RWPE2 (cell line): Measurements from ENCODE around the gene HMCN2.

Source experiments
- ATAC-seq: fragments of 200-7000 bp; cut with Tn5 transposase; 3 replicates; pipeline ENCODE4 v1.9.1; 2021; ENCODE audit warnings: low read depth
- DNase-seq: peaks from one replicate; pipeline ENCODE4 v3.0.0-alpha.2; 2020; ENCODE audit warnings: low spot score
- H3K27ac ChIP-seq: fragments of 450-650 bp; 2 replicates; pipeline ENCODE4 v1.5.1; 2017; ENCODE audit warnings: mild to moderate bottlenecking; ENCODE audit not compliant: poor library complexity, severe bottlenecking
- H3K27me3 ChIP-seq: fragments of 250-450 bp; sonication (Bioruptor Pico); 2 replicates; pipeline ENCODE4 v1.5.1; 2021; ENCODE audit warnings: mild to moderate bottlenecking, moderate library complexity; ENCODE audit not compliant: insufficient read depth, poor library complexity, severe bottlenecking
- H3K36me3 ChIP-seq: fragments of 250-450 bp; sonication (Bioruptor Pico); 2 replicates; pipeline ENCODE4 v1.5.1; 2020; ENCODE audit warnings: low read depth, mild to moderate bottlenecking, moderate library complexity
- H3K4me1 ChIP-seq: fragments of 250-450 bp; sonication (Bioruptor Pico); 2 replicates; pipeline ENCODE4 v1.5.1; 2021; ENCODE audit warnings: mild to moderate bottlenecking, moderate library complexity; ENCODE audit not compliant: insufficient read depth, poor library complexity, severe bottlenecking
- H3K4me3 ChIP-seq: fragments of 250-450 bp; sonication (Bioruptor Pico); 2 replicates; pipeline ENCODE4 v1.5.1; 2021; ENCODE audit warnings: mild to moderate bottlenecking, moderate library complexity; ENCODE audit not compliant: severe bottlenecking
- H3K9me3 ChIP-seq: fragments of 250-450 bp; sonication (Bioruptor Pico); 2 replicates; pipeline ENCODE4 v1.5.1; 2021; ENCODE audit warnings: mild to moderate bottlenecking, moderate library complexity; ENCODE audit not compliant: severe bottlenecking
- CTCF ChIP-seq: fragments of 450-650 bp; IDR thresholded peaks from one replicate; pipeline ENCODE4 v1.5.1; 2017; ENCODE audit warnings: mild to moderate bottlenecking, moderate library complexity; ENCODE audit not compliant: poor library complexity, severe bottlenecking

Gene HMCN2

GRCh38 chr9:130230631-130231030 lies 34.9 kb upstream of the HMCN2 start:
- Histone ChIP-seq H3K27ac (no peak overlapping the region), H3K27me3 (no peaks in the 10 kb centered on the region), H3K36me3 (peaks cover 29% of the 10 kb centered on the region), H3K4me3 (no peak overlapping the region), H3K4me1 (no peaks in the 10 kb centered on the region), H3K9me3 (peaks cover 3% of the 10 kb centered on the region)
- no peak for ATAC-seq
- no peak for TF ChIP-seq CTCF
- no peak for DNase-seq

GRCh38 chr9:130232899-130233586 lies 32.5 kb upstream of the HMCN2 start:
- H3K36me3 ChIP-seq = peaks cover 13% of the 10 kb centered on the region
- H3K27ac ChIP-seq = no peak overlapping the region
- no peaks in the 10 kb centered on the region for H3K27me3 ChIP-seq
- ATAC-seq (no peak), DNase-seq (no peak)
- no peak for TF ChIP-seq CTCF
- H3K9me3 ChIP-seq = no peaks in the 10 kb centered on the region
- H3K4me3 ChIP-seq = no peak overlapping the region
- H3K4me1 ChIP-seq = no peaks in the 10 kb centered on the region

- Histone ChIP-seq H3K27me3 (no peaks in the 10 kb centered on the region), H3K4me3 (no peak overlapping the region), H3K4me1 (no peaks in the 10 kb centered on the region), H3K27ac (no peak overlapping the region), H3K9me3 (no peaks in the 10 kb centered on the region), H3K36me3 (peaks cover 13% of the 10 kb centered on the region)
- ATAC-seq = no peak
- no peak for DNase-seq
- TF ChIP-seq CTCF = no peak
Observed at GRCh38 chr9:130233587-130233945, 32.0 kb upstream of the HMCN2 start.

GRCh38 chr9:130234340-130235260 lies 31.0 kb upstream of the HMCN2 start:
- H3K27ac ChIP-seq = no peak overlapping the region
- H3K36me3 ChIP-seq = peaks cover 9% of the 10 kb centered on the region
- H3K27me3 ChIP-seq = no peaks in the 10 kb centered on the region
- ATAC-seq (no peak), DNase-seq (no peak)
- no peak overlapping the region for H3K4me3 ChIP-seq
- no peak for TF ChIP-seq CTCF
- H3K4me1 ChIP-seq = no peaks in the 10 kb centered on the region
- H3K9me3 ChIP-seq = no peaks in the 10 kb centered on the region
